Brain pericyte (primary cell): ENCODE measurements around the gene SP140.
"Not testable (repeated sequence)": the region's sequence is repeated elsewhere in the genome, so short reads cannot be mapped to it uniquely, and the experiment has no call there.

Experiments used
- DNase-seq: peaks from one replicate; pipeline ENCODE4 v3.0.0-alpha.2; 2012; ENCODE audit warnings: low read depth, low spot score

The SP140 gene

DNA sequence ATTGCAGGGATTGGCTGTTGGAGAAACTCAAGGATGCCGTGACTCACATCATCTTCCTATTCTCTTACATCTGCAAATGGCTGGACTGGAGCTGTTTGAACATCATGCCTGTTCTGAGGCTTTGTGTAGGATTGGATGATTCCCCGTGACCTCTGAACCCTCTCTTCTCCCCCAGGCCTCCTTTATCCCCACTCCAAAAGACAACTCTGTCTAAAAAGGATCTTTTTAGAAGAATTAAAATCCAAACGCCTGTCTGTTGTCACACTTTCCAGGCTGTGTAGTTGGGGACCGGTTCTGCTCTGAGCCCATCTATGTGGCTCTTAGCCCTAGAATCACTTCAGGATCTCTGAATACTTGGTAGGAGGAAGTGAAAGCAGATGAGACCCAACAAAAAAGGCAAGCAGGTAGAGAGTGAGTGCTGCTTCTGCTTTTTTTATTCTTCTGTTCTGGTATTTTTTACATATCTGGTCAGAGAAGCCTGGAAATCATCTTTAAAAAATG, 565 bp downstream of the SP140 start:
- no peak for DNase-seq

DNA sequence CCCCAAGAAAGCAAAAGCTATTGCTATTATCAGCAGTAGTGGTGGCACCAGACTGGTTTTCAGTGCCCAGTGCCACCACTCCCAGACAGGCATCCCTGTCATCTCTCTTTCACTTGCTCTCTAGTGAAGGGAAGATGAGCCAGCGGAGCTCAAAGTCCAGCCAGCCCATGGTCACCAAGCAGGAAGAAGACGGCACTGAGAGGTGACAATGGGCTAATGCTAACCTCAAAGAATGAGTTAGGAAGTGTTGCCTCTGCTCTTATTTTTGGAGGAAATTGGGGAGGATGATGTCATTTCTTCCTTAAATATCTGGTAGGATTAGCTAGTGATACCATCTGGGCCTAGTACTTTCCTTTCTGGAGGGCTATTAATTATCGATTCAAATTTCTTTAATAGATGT, 1.7 kb downstream of the SP140 start:
- DNase-seq = no peak

DNA sequence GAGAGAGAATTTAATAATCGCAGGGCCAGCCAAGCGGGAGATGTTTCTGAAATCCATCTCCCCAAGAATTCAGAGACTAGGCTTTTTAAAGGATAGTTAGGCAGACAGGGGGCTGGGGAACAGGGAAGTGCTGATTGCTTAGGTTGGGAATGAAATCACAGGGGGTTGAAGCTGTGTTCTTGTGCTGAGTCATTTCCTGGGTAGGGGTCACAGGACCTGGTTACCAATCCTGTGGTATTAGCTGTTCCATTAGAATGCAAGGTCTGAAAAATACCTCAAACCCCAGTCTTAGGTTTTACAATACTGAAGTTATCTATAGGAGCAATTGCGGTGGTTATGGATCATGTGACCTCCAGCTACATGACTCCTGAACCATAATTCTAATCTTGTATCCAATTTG, 4.6 kb downstream of the SP140 start:
- no peak for DNase-seq

DNA sequence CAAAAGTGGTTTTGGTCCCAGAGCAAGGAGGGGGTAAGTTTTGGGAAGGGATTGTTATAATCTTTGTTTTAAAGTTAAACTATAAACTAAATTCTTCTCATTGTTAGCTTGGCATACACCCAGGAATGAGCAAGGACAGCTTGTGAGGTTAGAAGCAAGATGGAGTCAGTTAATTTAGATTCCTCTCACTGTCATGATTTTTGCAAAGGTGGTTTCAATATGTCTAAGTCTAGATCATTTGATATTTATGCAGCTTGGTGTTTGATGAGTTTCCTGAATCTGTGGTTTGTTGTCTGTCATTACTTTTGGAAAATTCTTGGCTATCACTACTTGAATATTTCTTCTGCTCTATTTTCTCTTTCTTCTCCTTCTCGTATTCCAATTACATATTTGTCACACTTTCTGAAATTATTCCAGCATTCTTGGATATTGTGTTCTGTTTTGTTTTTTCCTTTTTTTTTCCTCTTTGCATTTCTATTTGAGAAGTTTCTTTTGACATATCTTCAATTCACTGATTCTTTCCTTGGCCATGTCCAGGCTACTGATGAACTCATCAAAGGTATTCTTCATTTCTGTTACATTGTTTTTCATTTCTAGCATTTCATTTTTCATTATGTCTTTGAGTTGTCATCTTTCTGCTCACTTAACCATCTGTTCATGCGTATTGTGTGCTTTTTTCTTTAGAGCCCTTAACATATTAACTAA, 5.1 kb downstream of the SP140 start:
- no peak for DNase-seq

DNA sequence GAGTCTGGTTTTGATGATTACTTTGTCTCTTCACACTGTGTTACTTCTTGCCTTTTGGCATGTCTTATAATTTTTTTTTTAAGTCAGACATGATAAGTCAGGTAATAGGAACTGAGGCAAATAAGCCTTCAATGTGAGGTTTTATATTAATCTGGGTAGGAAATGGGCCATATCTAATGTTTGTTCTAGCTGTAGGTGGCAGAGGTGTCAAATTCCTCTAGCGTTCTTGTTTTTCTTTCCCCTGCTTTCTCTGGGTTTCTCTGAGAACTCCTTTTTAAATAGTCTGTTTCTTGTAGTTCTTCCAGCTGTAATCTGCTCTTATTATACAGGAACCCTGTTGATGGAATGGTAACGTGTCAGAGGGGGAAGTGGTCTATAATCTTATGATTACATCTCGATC, 5.7 kb downstream of the SP140 start:
- no peak for DNase-seq

DNA sequence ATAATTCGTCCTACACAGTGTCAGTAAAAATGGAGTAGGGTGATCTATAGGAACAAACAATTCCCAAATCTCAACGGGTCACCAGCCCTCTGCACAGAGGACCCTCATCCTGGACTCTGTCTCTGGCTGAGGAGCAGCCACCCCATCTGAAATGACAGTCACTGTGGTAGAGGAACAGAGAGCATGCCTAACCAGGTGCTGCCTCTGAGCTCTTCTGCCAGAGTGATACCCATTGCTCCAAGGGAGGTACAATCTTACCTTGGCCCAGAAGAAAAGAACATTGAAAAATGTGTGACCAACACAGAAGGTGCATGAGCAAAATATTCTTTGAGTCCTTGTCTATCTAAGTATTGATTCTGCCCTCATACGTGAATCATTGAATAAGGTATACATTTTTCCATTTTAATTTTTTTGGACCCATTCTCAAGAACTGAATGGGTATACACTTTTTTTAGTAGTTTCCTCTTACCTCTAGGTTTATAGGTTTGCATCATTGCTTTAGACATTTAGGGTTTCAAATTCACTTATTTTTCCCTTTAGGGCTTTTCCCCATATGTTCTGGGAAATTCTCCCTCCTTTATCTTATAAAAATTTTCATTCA, 8.7 kb downstream of the SP140 start:
- DNase-seq = no peak

DNA sequence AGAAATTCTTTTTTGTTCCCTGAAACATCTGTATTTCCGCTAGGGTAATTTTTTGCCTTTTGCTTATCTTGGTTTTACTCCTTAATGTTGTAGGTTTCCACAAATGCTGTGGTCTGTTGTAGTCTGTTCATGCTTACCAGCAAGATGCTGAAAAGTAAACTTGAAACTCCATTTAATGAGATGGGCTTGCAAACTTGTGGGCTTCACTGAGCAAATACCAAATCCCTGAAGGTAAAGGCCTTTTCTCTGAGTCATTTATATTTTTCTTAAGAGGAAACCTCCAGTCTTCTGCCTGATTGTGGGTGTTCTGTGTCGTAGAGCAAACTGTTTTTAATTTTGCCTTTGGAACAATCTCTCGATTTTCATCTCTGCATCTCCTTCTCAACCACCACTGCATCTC, 9.3 kb downstream of the SP140 start:
- no peak for DNase-seq

DNA sequence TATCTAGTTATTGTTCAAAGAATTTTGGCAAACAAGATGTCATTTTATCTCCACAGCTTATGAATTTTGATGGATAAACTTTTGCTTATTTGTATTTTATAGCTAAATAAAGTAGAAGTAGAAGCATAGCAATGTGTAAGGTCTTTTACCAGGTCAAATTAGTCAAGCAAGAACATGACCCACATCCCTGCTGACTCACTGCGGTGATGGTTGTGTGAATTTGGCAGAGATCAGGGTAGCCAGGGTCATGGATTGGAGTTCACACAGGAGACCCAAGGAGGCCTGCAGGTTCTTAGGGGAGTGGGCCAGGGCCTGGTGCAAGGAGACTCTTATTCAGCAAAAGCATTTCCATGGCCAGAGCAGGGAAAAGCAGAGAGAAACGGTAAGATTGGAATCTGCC, 18.7 kb downstream of the SP140 start:
- DNase-seq = no peak

DNA sequence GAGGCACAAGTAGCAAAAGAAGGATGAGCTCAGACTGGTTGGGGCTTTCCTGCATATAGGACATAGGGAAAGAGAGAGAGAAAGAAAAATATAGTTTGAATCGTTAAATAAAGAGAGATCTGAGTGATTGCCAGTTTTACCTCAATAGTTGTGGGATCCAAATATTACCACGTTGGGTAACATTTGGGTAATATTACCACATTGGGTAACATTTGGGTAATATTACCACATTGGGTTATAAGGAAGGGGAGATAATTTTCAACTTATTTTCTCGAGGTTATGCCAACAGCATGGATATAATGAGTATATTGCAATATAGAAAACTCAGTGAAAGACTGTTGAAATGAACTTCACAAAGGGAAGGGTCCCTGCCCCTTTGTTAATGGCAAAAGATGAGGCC, 20.7 kb downstream of the SP140 start:
- DNase-seq = no peak

DNA sequence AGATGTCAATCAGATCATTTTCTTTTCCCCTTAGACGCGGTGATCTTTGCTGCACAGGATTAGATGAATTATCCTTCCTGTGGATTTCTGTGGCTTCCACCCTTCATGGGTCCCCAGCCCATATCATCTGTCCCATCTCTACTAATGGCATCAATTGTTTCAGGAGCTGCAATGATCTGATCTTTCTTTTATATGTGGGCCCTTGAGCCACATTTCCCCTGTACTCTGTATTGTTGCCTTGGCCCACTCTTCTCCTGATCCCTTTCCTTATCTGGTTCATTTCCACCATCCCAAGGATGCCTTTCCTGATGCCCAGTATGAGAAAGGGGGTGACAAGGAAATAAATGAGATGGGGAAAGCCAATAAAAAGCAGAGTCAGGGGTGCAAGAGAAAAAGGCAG, 24.7 kb downstream of the SP140 start:
- DNase-seq = no peak

DNA sequence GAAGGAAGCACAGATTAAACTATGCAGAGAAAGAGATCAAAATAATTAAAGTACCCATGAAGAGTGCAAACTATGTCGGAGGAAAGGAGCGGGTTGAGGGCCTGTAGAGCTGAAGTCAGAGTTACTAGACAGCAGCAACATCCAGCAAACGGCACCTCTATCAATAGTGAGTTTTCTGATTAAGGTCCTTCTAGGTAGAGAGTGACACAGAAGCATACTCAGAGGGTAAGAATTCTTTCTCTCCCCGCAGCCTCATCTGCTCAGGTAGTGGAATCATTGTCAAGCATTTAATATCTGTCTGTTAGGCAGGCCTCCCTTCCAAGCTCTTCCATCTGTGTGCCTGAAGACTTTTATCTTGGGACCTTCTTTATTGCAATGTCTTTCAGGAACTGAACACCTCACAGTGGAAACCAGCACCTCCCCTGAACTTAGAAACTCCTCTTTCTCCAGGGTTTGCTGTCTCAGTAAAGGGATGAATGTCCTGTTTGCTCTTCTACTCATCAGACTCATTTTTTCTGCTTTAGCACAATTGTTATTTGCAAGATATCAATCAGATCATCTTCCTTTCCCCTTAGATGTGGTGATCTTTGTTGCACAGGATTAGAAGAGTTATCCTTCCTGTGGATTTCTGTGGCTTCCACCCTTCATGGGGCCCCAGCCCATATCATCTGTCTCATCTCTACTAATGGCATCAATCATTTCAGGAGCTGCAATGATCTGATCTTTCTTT, 28.8 kb downstream of the SP140 start:
- DNase-seq = no peak

DNA sequence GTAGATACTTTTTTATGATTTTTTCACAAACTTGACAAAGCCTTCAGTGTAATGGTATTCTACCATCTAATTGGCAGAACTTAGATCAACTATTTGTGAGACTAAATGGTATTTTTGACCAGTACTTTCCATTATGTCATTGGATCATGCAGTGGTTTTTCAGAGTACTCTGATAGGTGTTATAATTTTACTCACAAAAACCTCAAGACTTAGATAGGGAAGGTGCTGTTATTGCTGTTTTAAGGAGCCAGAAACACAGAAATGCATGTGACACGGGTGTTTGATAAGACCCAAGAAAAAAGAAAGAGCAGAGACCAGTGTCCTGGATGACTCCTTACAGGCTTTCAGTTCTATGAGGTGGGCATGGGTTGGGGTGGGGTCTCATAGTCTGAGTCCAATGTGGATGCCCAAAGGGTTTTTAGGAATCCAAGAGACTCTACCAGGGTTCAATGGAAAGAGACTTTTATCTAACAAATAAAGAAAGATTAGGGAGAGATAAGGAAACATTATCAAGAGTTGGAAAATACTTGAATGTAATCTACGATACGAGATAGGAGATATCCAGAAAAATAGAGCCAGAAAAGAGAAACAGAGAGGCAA, 31.3 kb downstream of the SP140 start:
- no peak for DNase-seq

DNA sequence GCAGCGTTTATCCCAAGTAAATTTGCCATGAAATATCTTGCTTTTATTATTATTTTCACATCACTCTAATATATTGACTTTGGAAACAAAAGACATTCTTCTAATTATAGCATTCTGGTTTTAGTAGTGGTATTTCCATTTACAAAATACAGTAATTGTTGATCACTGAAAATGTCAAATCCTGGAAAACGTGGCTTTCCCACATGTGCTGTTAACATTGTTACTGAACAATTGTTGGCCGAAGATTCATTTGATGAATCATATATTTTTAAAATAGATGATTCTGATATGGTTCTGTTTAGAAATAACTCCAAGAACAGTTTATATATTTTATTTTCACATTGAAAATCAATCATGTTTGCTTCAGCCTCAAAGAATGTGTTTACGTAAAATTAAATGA, 32.9 kb downstream of the SP140 start:
- no peak for DNase-seq

DNA sequence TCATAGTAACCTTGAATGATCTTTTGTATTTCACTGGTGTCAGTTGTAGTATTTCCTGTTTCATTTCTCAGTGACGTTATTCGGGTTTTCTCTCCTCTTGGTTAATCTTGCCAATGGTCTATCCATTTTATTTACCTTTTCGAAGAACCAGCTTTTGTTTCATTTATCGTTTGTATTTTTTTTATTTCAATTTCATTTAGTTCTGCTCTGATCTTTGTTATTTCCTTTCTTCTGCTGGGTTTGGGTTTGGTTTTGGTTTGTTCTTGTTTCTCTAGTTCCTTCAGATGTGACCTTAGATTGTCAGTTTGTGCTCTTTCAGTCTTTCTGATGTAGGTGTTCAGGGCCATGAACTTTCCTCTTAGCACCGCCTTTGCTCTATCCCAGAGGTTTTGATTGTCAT, 36.7 kb downstream of the SP140 start:
- DNase-seq = no peak

DNA sequence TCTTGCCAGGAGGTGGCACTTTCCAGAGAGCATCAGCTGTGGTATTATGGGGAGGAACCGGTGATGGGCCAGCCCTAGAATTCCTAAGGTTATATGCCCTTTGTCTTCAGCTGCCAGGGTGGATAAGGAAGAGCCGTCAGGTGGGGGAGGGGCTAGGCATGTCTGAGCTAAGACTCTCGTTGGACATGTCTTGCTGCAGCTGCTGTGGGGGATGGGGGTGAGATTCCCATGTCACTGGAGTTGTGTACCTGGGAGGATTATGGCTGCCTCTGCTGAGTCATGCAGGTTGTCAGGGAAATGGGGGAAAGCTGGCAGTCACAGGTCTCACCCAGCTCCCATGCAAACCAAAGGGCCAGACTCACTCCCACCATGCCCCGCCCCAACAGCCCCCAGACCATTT, 39.4 kb downstream of the SP140 start:
- DNase-seq = not testable (repeated sequence)

DNA sequence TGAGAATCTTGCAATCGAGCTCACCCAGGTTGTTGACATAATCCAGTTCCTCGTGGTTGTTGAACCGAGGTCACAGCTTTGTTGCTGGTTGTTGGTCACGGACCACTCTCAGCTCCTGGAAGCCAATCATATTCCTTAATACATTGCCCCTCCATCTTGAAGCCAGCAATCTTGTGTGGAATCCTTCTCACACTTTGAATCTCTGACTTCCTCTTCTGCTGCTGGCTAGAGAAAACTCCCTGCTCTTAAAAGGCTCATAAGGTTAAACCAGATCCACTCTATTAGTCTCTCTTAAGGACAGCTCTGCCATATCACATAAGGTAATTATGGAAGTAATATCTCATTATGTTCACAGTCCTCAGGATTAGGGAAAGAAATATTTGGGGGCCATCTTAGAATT, 41.1 kb downstream of the SP140 start:
- no peak for DNase-seq

DNA sequence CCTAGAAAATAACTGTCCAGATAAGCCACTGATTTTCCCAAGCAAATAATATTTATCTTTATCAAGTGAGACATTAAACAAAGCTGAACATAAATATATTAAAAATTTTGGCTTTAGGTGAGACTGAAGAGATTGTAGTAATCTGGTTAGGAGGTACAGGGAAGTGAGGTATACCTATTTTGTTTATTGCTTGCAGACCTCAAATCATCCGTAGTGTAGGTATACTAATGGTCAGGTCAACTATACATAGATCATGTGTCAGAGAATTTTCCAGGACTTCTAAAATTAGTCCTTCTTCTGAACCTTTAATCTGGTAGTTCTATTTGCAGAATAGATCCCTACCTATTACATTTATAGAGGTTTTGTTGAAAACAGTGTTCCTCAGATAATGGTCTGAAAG, 41.5 kb downstream of the SP140 start:
- no peak for DNase-seq

DNA sequence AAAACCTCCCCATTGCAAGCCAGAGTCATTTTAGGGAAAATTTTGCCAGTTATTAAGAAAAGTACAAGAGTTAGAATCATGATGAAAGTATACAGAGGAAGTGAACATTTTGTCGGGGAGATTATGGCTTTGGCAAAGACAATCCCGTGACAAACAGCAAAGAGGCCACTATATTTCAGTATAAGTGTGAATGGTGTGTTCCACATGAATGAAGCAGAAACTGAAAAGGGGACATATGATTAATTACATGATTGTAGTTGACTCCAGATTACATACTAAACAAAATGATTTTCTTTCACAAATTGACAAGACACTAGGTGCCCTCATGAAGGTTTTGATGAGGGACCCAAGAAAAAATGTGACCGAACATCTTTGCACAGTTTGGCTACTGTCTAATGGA, 42.0 kb downstream of the SP140 start:
- DNase-seq = no peak

DNA sequence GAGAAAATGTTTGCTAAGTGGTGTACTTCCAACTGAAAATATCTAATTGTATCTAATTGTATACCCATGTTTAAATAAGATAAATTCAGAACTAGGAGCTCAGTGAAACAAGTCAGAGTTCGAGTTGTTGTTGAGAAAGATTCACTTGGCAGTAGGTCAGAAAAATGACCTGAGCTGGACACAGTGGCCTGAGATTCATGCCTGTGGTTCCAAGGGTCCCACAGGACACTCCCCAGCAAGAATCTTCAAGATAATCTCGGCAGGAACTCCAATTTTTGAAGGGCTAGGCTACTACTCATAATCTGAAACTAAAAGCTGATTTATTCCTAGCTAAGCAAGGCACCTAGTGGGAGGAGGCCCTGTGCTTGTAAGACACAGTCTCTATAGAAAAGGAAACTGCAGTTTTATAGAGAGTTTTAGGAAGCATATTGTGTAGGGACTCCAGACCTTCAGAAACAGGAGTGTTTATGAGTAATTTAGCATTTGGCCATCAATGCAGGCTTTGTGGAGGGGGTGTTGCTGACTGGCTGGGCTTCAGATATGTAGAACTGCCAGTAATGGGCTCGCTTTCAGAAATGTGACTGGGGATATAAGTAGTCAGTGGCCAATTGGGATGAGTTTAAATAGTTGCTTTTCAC, 43.2 kb downstream of the SP140 start:
- DNase-seq = no peak

DNA sequence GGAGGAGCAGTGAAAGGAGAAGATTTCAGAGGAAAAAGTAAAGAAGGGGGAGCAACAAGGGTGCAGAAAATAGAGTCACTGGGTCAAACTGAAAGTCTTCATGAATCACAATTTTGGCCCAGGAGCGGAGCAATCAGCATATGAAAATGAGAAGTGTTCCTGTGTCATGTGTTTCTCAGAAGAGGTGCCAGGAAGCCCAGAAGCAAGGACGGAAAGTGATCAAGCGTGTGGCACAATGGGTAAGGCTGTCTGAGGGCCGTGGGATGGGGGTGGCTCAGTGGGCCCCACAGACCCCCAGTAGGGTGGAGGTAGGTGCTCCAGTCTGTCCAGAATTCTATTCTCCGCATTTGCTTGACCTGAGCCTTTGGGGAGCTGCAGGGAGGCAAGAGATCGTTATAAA, 44.2 kb downstream of the SP140 start:
- no peak for DNase-seq

DNA sequence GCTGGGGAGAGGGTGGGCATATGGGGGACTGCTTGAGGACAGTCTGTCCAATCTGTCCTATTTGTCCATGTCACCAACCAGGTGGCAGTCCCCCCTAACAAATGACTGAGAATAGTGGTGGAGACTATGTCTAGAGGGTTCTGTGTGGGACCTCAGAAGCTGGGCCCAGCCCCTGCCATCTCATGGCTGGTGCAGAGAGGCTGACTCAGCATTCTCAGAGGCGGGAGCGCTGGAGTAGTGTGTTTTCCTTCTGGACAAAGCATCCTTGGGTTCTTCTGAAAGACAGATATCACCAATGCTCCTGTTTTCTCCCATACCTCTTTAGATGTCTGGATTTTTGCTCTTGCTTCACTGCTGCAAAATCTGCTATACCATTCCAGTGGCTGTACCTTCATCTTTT, 57.4 kb downstream of the SP140 start:
- DNase-seq = no peak

DNA sequence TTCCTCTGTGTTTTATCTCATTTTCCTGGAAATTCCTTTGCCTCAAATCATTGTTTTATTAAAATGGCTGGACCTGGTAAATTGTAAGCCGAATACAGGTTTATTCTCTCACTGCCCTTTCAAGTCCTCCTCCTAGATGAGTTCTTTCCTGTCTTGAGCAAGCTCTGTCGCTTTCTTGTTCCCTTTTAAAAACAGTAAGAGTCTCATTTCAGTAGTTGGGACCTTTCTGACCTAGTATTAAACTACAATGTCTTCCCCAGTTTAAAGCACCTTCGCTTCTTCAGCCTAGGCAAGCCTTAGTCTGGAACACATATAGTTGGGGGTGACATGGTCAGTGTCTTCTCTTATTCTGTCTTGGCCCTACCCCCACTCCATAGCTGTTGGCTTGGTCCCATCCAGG, 60.5 kb downstream of the SP140 start:
- no peak for DNase-seq
